Inflammatory macrophage treated with lipopolysaccharide for 4 hours (primary cell): ENCODE measurements around the gene ANKRD63.
A peak's percentile ranks its signal among the peaks of the same experiment; 100 is the strongest.

Source experiments
- DNase-seq: peaks from one replicate; pipeline ENCODE4 v3.0.0-alpha.2; 2020

ANKRD63 gene, protein sequence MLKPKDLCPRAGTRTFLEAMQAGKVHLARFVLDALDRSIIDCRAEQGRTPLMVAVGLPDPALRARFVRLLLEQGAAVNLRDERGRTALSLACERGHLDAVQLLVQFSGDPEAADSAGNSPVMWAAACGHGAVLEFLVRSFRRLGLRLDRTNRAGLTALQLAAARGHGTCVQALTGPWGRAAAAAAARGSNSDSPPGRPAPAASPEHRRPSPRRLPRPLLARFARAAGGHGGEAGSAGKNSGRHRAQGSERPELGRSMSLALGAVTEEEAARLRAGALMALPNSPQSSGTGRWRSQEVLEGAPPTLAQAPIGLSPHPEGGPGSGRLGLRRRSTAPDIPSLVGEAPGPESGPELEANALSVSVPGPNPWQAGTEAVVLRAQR

DNA sequence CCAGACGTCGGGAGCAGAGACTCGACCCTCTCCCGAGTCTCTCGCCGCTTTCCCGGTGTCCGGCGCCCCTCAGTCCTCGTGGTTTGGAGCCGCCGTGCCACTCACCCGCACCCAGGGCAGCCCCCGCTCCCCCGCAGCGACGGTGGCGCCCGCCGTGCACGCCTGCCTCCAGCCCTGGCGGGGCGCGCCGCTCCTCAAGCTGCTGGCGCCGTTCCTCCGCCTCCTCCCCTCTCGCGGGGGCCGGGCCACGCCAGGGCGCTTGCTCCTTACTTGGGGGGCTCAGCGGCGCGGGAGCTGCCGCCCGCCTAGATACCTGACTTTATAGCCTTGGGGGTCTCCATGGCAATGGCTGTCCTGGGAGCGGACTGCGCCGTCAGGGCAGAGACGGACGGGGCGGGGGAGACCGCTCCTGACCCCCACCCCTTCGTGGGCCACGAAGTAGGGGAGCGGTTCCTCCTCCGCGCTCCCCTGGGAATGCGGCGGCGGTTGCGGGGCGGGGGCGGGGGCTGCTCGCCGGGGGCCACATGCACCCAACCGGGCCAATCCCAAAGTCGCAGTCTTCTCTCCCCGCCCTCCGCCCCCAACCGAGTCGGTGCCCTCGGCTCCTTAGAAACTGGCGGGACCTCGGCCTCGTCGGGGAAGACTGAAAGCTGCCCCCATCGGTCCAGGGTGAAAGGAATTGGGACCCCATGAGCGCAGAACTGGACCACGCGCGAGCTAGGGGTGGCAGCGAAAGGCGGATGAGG, at the start of gene ANKRD63:
TSS of gene ANKRD63 (minus strand) at position 196 of the 746 bp plus-strand sequence. CDS start 478 bp downstream, outside the sequence.
- no peak for DNase-seq

DNA sequence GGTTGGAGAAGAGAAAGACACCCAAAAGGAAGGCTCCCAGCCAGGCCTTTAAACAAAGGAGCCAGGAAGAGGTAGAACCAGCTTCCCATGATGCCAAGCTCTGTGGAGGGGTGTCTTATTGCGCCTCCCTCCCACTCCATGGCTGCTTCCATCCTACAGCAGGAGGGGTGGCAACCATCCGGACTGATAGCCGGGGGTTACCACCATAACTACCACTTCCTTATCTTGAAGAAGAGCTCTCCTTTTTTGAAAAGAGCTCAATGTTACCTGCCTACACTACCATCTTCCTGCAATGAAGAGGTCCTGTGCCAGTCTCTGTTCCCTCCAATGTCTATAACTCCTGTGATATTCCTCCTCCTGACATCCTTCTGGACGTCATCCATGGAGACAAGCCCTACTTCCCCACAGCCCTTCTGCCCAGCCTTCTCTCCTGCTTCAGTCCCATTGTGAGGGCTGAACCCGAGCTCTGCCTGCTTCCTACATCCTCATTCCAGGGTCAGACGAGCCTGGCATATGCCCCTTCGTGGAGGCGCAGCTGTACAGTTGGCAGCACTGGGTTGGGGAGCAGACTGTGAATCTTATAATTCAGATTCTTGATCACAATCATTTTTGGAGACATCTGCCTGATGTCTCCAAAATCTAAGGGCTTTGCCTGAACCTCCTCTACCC, 49.4 kb upstream of the ANKRD63 start:
- DNase-seq, result peak; percentile 44

DNA sequence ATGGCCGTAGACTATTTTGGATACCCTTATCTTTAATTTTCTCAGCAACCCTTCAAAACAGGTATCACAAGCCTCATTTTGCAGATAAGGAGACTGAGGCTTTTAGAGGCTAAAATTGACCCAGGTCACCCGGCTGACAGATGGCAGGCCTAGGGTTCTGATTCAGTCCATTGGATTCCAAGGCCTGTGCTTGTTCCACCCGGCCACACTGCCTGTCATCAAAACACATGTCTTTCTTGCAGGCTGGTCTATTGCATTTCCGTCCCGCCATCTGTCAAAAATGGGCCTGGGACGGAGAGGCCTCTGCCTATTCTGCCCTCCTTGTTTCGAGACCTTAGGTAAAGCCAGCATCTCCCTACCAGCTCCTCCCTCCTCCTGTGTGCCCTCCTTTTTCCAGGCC, 48.8 kb upstream of the ANKRD63 start:
- DNase-seq, result no peak

DNA sequence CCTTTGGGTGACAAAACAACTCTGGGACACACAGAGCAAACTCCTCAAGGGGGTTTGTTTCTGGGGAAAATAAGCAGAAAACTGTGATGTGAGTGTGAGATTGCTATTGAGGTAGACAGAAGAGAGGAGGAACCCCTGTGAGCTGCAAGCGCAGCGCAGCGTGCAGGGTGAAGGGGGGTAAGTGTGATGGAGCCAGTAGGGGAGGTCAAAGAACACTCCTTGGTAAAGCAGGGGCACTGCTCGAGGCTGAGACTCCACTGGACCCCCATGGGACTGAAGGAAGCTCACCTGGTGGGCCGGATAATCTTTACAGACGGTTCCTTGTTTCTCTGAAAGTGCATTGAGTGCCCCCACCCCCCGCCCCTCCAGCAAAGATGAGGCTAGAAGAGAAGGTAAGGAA, 48.2 kb upstream of the ANKRD63 start:
- DNase-seq, result no peak

DNA sequence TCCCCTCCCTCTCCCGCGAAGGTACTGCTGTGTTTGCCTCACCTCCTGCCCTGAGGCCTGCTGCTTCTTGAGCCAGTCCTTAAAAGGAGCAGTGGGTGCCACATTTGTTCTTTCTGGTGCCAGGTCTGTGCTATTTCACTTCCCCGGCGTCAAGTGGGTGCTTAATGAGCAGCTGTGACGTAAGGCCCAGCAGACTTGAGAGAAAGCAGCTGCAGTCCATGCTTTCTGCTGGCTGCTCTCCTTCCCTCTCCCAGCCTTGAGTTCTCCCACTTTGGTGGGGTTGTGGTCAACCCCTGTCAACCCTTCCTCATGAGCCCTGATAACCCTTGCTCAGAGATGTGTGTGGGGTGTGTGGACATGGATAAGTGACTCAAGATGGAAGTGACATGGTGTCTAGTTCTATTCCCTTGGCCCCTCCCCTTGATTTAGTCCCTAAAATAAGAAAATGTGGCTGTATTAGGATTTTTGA, 47.5 kb upstream of the ANKRD63 start:
- DNase-seq, result peak; percentile 65

DNA sequence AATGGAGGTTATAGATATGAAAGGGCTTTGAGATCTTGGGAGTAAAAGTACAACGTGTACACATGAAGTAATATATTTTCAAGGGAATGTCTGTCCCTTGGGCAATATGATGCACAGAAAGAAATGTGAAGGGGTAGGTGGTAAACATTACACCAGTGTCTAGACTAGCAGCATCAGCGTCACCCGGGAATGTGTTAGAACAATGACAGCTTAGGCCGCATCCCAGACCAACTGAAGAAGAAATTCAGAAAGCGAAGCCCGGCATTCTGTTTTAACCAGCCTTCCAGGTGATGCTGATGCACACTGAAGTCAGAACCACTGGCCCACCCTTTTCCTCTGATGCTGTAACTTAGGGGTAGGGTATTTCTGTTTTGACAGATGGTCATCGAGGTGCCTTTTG, 46.9 kb upstream of the ANKRD63 start:
- DNase-seq, result no peak

DNA sequence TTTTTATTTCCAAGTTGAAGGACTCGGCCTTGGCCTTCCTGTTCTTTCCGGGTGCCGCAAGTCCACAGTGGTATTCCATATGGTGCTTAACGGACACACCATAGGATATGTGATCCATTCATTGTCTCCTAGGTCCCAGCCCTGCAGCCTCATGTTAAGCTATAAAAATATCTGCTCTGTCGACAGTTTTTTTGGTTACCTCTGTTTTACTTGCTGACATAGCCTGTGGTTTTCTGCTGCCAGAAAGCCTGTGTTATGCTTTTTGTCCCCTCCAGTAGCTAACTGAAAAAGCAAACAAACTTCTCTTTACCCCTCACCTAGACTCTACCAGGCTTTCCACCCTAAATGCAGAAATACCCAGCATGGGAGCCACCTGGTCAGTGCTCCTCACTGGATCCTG, 45.9 kb upstream of the ANKRD63 start:
- no peak for DNase-seq

DNA sequence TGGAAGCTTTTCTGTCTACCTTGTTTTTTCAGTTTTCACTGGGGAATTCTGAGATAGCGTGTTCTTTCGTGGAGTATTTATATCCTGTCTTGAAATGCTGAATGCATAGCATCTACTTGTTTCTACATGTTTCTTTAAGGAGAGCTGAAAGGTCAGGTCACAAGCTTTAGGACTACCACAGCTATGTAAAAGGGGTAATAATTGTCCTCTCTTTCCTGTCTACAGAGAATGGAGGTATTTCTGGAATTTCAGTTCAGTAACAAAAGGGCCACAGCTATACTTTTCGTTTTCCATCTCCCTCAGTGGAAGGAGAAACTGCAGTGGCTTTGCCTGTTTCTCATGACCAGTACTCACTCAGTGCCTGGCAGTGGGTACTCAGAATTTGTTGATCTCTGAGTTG, 45.3 kb upstream of the ANKRD63 start:
- DNase-seq, result no peak

DNA sequence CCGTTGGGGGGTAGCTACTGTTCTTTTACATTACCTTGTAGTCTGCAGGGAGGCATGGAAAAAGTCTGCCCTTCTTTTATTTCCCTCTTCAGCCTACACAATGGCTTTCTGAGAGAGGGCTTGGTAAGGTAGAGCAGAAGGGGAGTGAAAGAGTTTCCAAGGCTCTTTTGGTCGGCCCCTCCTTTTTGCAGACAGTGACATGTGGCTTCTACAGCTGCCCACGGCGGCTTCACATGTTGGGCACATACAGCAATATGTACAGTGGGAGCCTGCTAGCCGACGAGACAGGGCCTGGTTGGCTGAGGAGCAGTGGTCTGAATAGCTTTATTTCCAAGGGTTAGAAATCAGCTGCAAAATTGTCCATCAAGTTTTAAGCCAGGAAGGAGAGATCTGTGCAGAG, 44.6 kb upstream of the ANKRD63 start:
- no peak for DNase-seq

DNA sequence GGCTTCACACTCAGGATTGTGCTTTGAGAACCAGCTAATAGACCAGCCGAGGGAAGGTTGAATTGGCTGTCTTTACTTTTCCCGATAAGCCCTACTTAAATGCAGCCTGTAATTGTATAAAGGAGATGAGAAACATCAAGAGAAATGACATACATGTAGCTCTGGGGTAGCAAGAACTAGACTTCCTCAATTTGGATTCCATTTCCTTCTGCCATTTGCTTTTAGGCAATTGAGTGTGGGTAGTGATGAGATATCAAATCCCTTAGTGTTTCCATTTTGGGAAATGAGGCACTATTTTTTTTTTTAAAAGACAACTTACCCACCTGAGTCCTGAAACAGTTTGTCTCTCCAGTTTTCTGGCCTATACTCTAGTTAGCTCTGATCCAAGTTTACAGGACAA, 42.8 kb upstream of the ANKRD63 start:
- peak; percentile 73 for DNase-seq

DNA sequence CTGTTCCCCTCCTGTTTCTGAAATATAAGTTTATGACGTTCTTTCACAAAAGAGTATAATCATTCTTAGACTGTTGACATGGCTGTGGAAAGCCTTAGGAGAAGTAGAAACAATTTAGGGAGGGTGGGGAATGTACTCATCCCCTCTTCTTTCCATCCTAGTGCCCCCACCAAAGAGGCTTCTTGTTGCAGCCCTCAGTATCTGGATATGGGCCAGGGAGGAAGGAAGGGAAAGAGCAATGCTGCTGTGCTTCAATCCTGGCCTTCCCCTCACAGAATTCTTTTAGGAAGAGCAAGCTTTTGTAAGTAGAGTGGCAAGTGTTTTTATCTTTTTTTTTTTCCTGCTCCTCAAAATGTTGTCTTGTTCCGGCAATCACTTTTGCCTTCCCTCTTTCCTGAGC, 42.3 kb upstream of the ANKRD63 start:
- DNase-seq, result no peak

DNA sequence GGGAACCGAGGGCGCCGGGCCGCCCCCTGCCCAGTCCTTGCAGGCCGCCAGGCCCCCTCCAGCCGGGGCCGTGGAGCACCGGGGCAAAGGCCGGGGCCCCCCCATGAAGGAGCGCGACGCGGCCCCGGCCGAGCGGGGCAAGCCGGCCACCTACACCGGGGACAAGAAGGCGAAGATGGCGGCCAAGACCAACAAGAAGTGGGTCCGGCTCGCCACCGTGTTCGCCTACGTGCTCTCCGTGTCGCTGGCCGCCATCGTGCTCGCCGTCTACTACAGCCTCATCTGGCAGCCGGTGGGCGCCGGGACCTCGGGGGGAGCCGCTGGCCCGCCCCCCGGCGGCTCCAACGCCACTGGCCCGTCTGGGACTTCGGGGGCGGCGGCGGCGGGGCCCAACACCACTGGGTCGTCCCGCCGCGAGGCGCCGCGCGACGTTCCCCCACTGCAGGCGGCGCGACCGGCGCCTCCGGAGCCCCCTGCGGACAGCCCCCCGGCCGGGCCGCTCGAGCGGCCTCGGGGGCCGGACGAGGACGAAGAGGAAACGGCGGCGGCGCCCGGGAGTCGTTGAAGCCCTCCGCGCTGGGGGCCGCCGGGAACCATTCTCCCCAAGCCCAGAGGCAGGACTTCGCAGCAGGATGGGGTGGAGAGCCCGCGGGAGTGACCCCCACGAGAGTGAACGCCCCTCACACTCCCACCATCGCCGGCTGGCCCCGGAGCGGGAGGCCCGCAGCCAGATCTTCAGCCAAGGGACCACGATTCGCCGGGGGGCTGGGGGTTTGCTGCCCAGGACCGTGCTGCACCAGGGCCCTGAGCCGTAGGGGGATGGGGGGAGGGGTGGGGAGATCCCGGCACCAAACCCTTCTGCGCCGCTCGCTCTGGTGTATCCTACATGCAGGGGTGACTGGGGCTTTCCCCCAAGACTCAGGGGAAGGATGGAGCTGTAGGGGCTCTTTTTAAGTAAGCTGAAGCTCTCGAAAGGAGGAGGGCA, 41.4 kb upstream of the ANKRD63 start:
- no peak for DNase-seq

DNA sequence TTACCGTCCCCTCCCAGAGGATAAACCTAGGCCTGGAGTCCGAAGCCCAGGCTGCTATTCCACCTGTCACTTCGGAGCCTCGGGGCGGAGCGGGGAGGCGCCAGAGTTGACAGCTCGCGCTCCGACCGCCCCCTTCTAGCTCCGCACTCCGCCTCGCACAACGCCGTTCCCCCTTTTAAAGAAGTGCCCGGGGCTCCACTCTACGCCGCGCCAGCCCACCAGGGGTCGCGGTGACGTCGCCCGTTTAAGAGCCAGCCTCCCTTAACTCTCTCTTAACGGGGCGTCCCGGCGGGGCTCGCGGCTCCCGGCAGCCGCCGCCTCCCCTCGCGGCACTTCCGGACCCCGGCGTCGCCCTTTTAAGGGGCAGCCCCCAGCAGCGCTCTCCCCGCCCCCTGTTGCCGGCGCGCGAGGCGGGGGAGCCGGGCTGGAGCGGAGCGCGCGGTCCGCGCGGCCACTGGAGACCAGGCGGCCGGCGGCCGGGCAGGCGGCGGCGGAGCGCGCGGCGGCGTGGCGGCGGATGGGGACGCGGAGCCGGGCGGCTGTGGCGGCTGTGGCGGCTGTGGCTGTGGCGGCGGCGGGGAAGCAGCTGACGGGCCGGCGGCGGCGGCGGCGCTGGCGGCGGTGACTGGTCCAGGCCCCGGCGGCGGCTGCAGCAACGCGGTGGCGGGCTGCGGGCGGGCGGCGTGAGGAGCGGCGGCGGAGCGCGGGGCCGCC, 40.5 kb upstream of the ANKRD63 start, which contains the start of gene INAFM2:
TSS of gene INAFM2 (plus strand) at position 454 of the 714 bp plus-strand sequence. CDS start 364 bp downstream, outside the sequence.
- DNase-seq, result peak; percentile 88

DNA sequence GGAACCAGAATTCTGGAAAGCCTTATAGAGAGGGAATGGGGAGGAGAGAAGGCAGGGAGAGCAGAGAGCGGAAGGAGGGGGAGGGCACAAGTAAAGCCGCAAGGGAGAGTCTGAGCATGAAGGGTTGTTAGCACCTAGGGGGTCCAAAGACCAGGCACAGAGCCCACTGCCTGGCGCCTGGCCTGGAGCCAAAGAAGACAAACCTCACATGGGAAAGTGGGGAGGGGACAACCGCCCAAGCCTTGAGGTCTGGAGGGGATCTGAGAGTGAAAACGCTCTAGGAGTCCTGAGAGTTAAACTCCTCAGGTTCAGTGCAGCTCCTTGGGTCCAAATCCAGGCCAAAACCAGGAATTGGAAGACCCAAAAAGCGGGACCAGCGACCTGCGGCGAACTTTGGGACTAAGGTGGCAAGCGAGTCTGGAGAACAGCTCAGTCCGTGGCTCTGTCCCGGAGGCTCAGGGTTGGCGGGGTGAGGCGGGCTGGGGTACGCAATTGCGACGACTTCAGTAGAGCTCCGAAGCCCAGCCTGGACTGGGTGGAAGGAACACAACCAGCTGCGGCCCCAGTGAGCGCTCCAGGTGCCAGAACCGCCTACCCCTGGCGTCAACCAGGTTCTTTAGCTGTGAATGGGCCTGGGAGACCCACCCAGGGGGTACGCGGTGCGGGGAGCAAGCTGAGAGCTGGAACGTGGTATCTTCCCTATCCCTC, 39.8 kb upstream of the ANKRD63 start:
- DNase-seq, result no peak

DNA sequence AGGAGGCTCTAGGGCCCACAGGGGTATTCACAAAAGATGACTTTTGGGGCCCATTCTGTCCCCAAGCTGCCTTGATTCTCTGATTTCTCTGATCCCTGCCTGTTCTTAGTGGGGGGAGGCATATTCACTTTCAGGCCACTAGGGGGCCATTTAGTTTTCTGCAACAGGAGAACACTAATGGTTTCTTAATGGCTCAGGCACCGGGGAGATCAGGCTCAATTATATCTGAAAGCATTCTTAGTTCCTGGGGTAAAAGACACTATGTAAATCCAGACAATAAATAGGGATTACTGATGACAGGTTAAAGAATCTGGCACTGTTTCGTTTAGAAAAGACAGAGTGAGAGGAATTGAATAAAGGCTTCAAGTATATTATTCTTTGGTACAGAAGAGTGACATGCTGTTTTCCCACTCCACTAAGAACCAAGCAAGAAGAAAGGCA, 38.1 kb upstream of the ANKRD63 start:
- peak; percentile 79 for DNase-seq

DNA sequence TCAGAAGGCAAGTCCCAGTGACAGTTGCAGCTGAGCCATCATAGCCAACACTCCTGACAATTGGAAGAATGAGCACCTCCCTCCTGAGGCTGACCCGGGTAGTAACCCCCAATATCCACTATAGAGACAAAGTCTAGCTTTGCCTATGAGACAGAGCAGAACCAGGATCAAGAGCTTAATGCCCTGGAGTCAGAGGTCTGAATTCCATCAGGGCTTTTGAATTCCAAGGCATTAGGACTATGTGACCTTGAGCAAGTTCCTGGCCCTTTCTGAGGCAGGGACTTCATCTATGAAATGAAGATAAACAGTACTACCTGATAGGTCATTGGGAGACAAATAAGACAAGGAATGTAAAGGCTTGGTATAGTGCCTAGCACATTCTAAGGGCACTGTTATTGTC, 37.5 kb upstream of the ANKRD63 start:
- DNase-seq, result no peak

DNA sequence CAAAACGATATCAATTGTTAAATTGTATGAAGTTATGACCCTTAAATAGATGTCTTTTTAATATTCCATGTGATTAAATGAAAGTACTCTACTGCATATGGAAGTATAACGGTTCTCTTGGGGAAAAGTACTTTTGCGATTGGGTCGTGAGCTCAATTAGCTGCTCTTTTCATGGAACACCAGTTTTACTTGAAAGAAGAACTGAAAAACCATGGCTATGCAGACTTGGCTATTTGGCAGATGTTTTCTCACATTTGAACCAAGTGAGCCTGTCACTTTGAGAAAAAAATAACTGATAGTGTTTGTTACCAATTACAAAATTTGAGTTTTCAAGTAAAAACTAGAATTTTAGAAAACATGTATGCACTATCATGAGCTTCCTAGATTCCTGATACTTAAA, 34.7 kb upstream of the ANKRD63 start:
- DNase-seq, result no peak

DNA sequence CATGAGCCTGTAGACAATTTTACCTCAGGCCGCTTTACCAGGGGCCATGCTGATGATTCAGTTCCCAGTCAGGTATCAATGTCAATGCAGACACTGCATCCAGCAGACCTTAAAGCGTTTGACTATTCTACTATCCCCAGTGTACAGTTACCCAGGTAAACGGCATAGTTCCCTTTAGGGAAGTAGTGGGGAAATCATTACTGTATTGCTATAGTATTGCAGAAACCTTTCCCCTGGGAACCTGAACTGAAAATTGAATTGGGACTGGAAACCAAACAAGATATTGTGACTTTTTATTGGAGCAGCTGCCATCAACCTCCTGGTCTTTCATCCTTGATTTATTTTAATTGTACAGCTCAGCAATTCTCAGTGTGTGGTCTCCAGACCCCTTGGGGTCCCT, 34.1 kb upstream of the ANKRD63 start:
- no peak for DNase-seq

DNA sequence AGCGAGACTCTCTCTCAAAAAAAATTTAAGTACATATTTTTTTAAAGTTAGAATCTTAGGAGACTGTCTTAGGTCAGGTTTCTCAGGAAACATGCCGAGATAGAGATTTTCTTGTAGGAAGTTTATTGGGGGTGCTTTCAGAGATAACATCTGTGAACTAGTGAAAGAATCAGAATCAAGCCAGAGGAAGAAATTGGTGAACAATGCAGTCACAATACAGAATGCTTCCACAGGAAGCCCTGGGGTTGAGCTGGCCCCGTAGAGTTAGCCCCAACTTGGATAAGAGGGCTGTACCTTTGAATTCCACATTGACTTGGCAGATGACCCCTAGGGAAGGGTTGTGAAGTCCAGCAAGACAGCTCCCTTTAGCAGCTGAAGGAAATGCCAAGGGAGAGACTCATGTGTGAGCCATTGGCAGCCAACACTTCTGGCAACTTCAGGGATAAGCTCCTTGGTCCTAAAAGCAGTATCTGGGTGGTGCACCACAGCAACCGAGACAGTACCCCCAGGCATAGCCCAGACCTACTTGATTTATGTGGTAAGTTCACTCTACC, 31.9 kb upstream of the ANKRD63 start:
- no peak for DNase-seq
